Hepatocyte (in vitro differentiated cells): ENCODE measurements around the gene PLCB4. TPM values are rescaled to one million over a fixed set of nuclear protein-coding genes. Genes with fewer than 3 reads are reported as not detected.

Experiments
- DNase-seq: peaks from one replicate; pipeline ENCODE4 v3.0.0-alpha.2; 2016; ENCODE audit warnings: low spot score
- H2AFZ ChIP-seq: fragments of 200-600 bp; sonication (generic); 2 replicates; pipeline ENCODE4 v1.6.0; 2016; ENCODE audit warnings: antibody characterized with exemption, mild to moderate bottlenecking
- H3K27ac ChIP-seq: fragments of 200-600 bp; sonication (generic); 2 replicates; pipeline ENCODE4 v1.5.1; 2016; ENCODE audit warnings: mild to moderate bottlenecking
- H3K27me3 ChIP-seq: fragments of 200-600 bp; sonication (generic); 2 replicates; pipeline ENCODE4 v1.6.1; 2016
- H3K36me3 ChIP-seq: fragments of 200-600 bp; sonication (generic); replicated peaks from 2 replicates; pipeline ENCODE4 v1.5.1; 2016; ENCODE audit warnings: low read depth; ENCODE audit not compliant: insufficient read depth
- H3K4me1 ChIP-seq: fragments of 200-600 bp; sonication (generic); 2 replicates; pipeline ENCODE4 v1.5.1; 2016; ENCODE audit warnings: mild to moderate bottlenecking, moderate library complexity; ENCODE audit not compliant: insufficient read depth
- H3K4me2 ChIP-seq: fragments of 200-600 bp; sonication (generic); 2 replicates; pipeline ENCODE4 v1.6.0; 2016
- H3K4me3 ChIP-seq: fragments of 200-600 bp; sonication (generic); 2 replicates; pipeline ENCODE4 v1.5.1; 2016; ENCODE audit warnings: mild to moderate bottlenecking
- H3K79me2 ChIP-seq: fragments of 200-600 bp; sonication (generic); 2 replicates; pipeline ENCODE4 v1.6.0; 2017; ENCODE audit warnings: mild to moderate bottlenecking
- H3K9me2 ChIP-seq: fragments of 200-600 bp; sonication (generic); replicated peaks from 2 replicates; pipeline ENCODE4 v1.6.0; 2017; ENCODE audit warnings: mild to moderate bottlenecking; ENCODE audit not compliant: insufficient read depth
- H3K9me3 ChIP-seq: fragments of 200-600 bp; sonication (generic); 2 replicates; pipeline ENCODE4 v1.5.1; 2016; ENCODE audit warnings: low read depth, mild to moderate bottlenecking
- H4K20me1 ChIP-seq: fragments of 200-600 bp; sonication (generic); 2 replicates; pipeline ENCODE4 v1.6.0; 2016; ENCODE audit warnings: mild to moderate bottlenecking; ENCODE audit not compliant: insufficient read depth, poor library complexity, severe bottlenecking
- EZH2 ChIP-seq: fragments of 200-600 bp; sonication (generic); IDR thresholded peaks from 2 replicates; pipeline ENCODE4 v1.6.1; 2016; ENCODE audit warnings: antibody characterized with exemption, mild to moderate bottlenecking, borderline replicate concordance
- EZH2phosphoT487 ChIP-seq: fragments of 200-600 bp; sonication (generic); IDR thresholded peaks from one replicate; pipeline ENCODE4 v1.6.1; 2018; ENCODE audit warnings: antibody characterized with exemption, mild to moderate bottlenecking, low read depth, moderate library complexity; ENCODE audit not compliant: unreplicated experiment, severe bottlenecking
- WGBS: methylation state at CpG from one replicate; pipeline ENCODE4 v1.1.6; 2016; ENCODE audit warnings: low lambda C conversion rate; ENCODE audit errors: missing lambda C conversion rate; 5-methylcytosine and 5-hydroxymethylcytosine counted together
- polyA plus RNA-seq: library from polyadenylated mRNA; unstranded; fragments of >200 nt; fragmentation: Nextera tagmentation; extraction: Ambion mirVana; gene quantifications from 2 replicates; pipeline ENCODE4 v1.2.1, GENCODE V29; 2016
- total RNA-seq: library from RNA; depleted of rRNA; stranded (reverse); fragments of >200 nt; gene quantifications from 2 replicates; pipeline ENCODE4 v1.2.3, GENCODE V29; 2014
- TF ChIP-seq, protein P1 (sequence below): fragments of 200-600 bp; sonication (generic); IDR thresholded peaks from 2 replicates; pipeline ENCODE4 v1.5.1; 2016; ENCODE audit warnings: antibody characterized with exemption, mild to moderate bottlenecking; ENCODE audit not compliant: poor library complexity

The PLCB4 gene
- total and polyA plus RNA-seq, 2 experiments from 2014 or later: 6.4 to 15.0 TPM

DNA sequence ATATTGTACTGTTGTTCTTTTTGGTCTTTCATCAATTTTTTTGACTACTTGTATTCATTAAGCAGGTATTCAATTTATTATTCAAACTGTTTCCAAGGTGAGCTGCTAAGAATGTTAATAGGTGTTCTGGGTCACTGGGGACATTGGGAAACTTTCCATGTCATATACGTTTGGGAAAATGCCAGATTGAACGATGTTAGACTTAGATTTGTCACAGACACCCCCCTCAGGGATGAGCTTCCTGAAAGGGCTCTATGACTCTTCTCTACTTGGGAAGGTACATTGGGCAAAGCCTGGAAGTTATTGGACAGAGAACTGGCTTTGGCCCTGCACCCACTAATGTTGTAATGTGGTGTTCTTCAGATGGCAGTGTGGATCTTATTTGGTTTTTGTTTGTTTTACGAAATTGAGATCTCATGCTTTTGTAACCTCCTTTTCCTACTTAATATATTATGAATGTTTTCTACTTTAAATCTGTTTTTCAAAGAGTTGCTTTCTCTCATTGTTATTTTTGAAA, 42.1 kb downstream of the PLCB4 start:
- TF ChIP-seq, protein P1, sequence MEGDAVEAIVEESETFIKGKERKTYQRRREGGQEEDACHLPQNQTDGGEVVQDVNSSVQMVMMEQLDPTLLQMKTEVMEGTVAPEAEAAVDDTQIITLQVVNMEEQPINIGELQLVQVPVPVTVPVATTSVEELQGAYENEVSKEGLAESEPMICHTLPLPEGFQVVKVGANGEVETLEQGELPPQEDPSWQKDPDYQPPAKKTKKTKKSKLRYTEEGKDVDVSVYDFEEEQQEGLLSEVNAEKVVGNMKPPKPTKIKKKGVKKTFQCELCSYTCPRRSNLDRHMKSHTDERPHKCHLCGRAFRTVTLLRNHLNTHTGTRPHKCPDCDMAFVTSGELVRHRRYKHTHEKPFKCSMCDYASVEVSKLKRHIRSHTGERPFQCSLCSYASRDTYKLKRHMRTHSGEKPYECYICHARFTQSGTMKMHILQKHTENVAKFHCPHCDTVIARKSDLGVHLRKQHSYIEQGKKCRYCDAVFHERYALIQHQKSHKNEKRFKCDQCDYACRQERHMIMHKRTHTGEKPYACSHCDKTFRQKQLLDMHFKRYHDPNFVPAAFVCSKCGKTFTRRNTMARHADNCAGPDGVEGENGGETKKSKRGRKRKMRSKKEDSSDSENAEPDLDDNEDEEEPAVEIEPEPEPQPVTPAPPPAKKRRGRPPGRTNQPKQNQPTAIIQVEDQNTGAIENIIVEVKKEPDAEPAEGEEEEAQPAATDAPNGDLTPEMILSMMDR: no peak
- TF ChIP-seq EZH2phosphoT487: no peak
- no peak for TF ChIP-seq EZH2
- Histone ChIP-seq H3K27me3 (no peaks in the 10 kb centered on the region), H3K27ac (no peak overlapping the region), H3K4me2 (no peak overlapping the region), H3K9me2 (no peaks in the 10 kb centered on the region), H3K4me1 (no peaks in the 10 kb centered on the region), H3K4me3 (no peak overlapping the region), H3K36me3 (no peaks in the 10 kb centered on the region), H3K9me3 (no peaks in the 10 kb centered on the region), H2AFZ (no peak overlapping the region), H4K20me1 (no peaks in the 10 kb centered on the region), H3K79me2 (no peaks in the 10 kb centered on the region)
- 87% methylated on average over 3 of the region's 3 CpGs for WGBS
- DNase-seq: no peak

- Histone ChIP-seq H3K9me2 (no peaks in the 10 kb centered on the region), H3K36me3 (no peaks in the 10 kb centered on the region), H4K20me1 (no peaks in the 10 kb centered on the region), H3K4me2 (no peak overlapping the region), H3K4me3 (no peak overlapping the region), H2AFZ (no peak overlapping the region), H3K27me3 (no peaks in the 10 kb centered on the region), H3K9me3 (no peaks in the 10 kb centered on the region), H3K79me2 (no peaks in the 10 kb centered on the region), H3K4me1 (no peaks in the 10 kb centered on the region), H3K27ac (no peak overlapping the region)
- DNase-seq: peak; percentile 34
- TF ChIP-seq, protein P1: no peak
- no peak for TF ChIP-seq EZH2
- no peak for TF ChIP-seq EZH2phosphoT487
- WGBS: 67% methylated on average over 6 of the region's 6 CpGs
Measured at GRCh38 chr20:9112541-9113515, 43.9 kb downstream of the PLCB4 start.

GRCh38 chr20:9114709-9115108, 45.8 kb downstream of the PLCB4 start:
- Histone ChIP-seq H3K79me2 (no peaks in the 10 kb centered on the region), H3K4me1 (no peaks in the 10 kb centered on the region), H4K20me1 (no peaks in the 10 kb centered on the region), H3K27me3 (no peaks in the 10 kb centered on the region), H2AFZ (no peak overlapping the region), H3K9me3 (no peaks in the 10 kb centered on the region), H3K4me2 (no peak overlapping the region), H3K36me3 (no peaks in the 10 kb centered on the region), H3K4me3 (no peak overlapping the region), H3K27ac (no peak overlapping the region), H3K9me2 (no peaks in the 10 kb centered on the region)
- TF ChIP-seq EZH2 (no peak), EZH2phosphoT487 (no peak)
- TF ChIP-seq, protein P1: no peak
- peak; percentile 6 for DNase-seq
- 53% methylated on average over 4 of the region's 4 CpGs for WGBS
